Gastrocnemius medialis (tissue), 4 donors: ENCODE results near the gene ACOT13.

Experiments used
- POLR2A ChIP-seq, 2 donors: fragments of 450-650 bp; IDR thresholded peaks; one replicate each; pipeline ENCODE4 v1.6.1; 2017; ENCODE audit warnings: antibody characterized with exemption in 2 of 2, mild to moderate bottlenecking in 2 of 2, moderate library complexity in 2 of 2
- TF ChIP-seq, protein P1 (sequence below), 5 experiments: fragments of 450-650 bp in 3 of 5; fragments of 200-600 bp in 2 of 5; sonication (generic) in 2 of 5; IDR thresholded peaks in 4 of 5; conservative IDR thresholded peaks in 1 of 5; 1 replicate in 4 of 5; 2 replicates in 1 of 5; pipeline ENCODE4 v1.5.1; 2016 to 2019; ENCODE audit warnings: antibody characterized with exemption in 5 of 5, mild to moderate bottlenecking in 3 of 5, moderate library complexity in 3 of 5

DNA sequence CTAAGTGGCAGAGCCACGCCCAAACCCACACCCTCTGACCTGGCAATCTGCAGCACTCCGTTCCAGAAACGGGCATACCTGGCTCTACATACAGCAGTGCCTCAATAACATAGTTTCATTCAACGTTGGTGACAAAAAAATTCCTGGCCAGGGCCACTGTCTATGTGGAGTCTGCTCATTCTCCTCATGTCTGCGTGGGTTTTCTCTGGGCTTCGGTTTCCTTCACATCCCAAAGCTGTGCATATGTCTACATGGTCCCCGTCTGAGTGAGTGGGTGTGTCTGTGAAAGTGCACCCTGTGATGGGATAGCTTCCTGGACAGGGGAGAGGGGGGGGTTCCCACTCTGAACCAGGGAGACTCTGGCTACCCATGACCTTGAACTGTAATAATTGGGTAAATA, 23.0 kb upstream of the ACOT13 start:
- TF ChIP-seq, protein P1, sequence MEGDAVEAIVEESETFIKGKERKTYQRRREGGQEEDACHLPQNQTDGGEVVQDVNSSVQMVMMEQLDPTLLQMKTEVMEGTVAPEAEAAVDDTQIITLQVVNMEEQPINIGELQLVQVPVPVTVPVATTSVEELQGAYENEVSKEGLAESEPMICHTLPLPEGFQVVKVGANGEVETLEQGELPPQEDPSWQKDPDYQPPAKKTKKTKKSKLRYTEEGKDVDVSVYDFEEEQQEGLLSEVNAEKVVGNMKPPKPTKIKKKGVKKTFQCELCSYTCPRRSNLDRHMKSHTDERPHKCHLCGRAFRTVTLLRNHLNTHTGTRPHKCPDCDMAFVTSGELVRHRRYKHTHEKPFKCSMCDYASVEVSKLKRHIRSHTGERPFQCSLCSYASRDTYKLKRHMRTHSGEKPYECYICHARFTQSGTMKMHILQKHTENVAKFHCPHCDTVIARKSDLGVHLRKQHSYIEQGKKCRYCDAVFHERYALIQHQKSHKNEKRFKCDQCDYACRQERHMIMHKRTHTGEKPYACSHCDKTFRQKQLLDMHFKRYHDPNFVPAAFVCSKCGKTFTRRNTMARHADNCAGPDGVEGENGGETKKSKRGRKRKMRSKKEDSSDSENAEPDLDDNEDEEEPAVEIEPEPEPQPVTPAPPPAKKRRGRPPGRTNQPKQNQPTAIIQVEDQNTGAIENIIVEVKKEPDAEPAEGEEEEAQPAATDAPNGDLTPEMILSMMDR (IDR thresholded peaks at IDR 0.05 in 4 of 5, conservative IDR thresholded peaks at IDR 0.05 in 1 of 5), result no peak
- TF ChIP-seq POLR2A (IDR thresholded peaks at IDR 0.05), result no peak
